ENCODE measurements around the gene RNFT2.

RNFT2 gene

GRCh38 chr12:116864371-116865160 lies 126.5 kb downstream of the RNFT2 start:
- TF ChIP-seq CTCF (IDR thresholded peaks at IDR 0.05; ENCODE audit: extremely low read depth, missing control alignments) = no peak
- DNase-seq (ENCODE audit: low spot score) = no peak

GRCh38 chr12:116867523-116867922 lies 129.4 kb downstream of the RNFT2 start:
- TF ChIP-seq CTCF (IDR thresholded peaks at IDR 0.05; ENCODE audit: extremely low read depth, missing control alignments) = no peak
- DNase-seq (ENCODE audit: low spot score) = no peak

- DNase-seq (ENCODE audit: low spot score) = no peak
- TF ChIP-seq CTCF (IDR thresholded peaks at IDR 0.05; ENCODE audit: extremely low read depth, missing control alignments) = no peak
Observed at GRCh38 chr12:116870306-116870705, 132.2 kb downstream of the RNFT2 start.

- no peak for DNase-seq (ENCODE audit: low spot score)
- no peak for TF ChIP-seq CTCF (IDR thresholded peaks at IDR 0.05; ENCODE audit: extremely low read depth, missing control alignments)
Observed at GRCh38 chr12:116874324-116874995, 136.3 kb downstream of the RNFT2 start.

- no peak for DNase-seq (ENCODE audit: low spot score)
- no peak for TF ChIP-seq CTCF (IDR thresholded peaks at IDR 0.05; ENCODE audit: extremely low read depth, missing control alignments)
Observed at GRCh38 chr12:116876151-116876869, 138.2 kb downstream of the RNFT2 start.

- no peak for DNase-seq (ENCODE audit: low spot score)
- TF ChIP-seq CTCF (IDR thresholded peaks at IDR 0.05; ENCODE audit: extremely low read depth, missing control alignments) = no peak
Observed at GRCh38 chr12:116878567-116879508, 140.7 kb downstream of the RNFT2 start.
